ENCODE measurements around the gene SF1.
A peak's percentile ranks its signal among the peaks of the same experiment; 100 is the strongest.

SF1 gene

GRCh38 chr11:64814712-64815187 lies 36.4 kb upstream of the SF1 start:
- no peak for TF ChIP-seq CTCF (conservative IDR thresholded peaks at IDR 0.05; ENCODE audit: low read depth, low read length)
- H3K4me3 ChIP-seq (ENCODE audit: low read depth, low read length), result no peak overlapping the region
- DNase-seq (ENCODE audit: low read depth), result no peak

GRCh38 chr11:64813826-64814225 lies 35.5 kb upstream of the SF1 start:
- TF ChIP-seq CTCF (conservative IDR thresholded peaks at IDR 0.05; ENCODE audit: low read depth, low read length), result no peak
- no peak for DNase-seq (ENCODE audit: low read depth)
- H3K4me3 ChIP-seq (ENCODE audit: low read depth, low read length), result no peak overlapping the region

- H3K4me3 ChIP-seq (ENCODE audit: low read depth, low read length), result peak overlapping the region; percentile 85
- TF ChIP-seq CTCF (conservative IDR thresholded peaks at IDR 0.05; ENCODE audit: low read depth, low read length), result no peak
- DNase-seq (ENCODE audit: low read depth), result no peak
These were observed 32.5 kb upstream of the SF1 start for GRCh38 chr11:64810891-64811272.

GRCh38 chr11:64810271-64810890 lies 32.0 kb upstream of the SF1 start, which contains the start of gene MEN1:
Gene MEN1 (minus strand): TSS chr11:64810551. CDS start chr11:64810109, 442 bp downstream.
- no peak for TF ChIP-seq CTCF (conservative IDR thresholded peaks at IDR 0.05; ENCODE audit: low read depth, low read length)
- peak within 1 kb of the TSS; percentile 85 for H3K4me3 ChIP-seq (ENCODE audit: low read depth, low read length)
- DNase-seq (ENCODE audit: low read depth), result peak; percentile 97

- peak; percentile 18 for DNase-seq (ENCODE audit: low read depth)
- peak overlapping the region; percentile 85 for H3K4me3 ChIP-seq (ENCODE audit: low read depth, low read length)
- no peak for TF ChIP-seq CTCF (conservative IDR thresholded peaks at IDR 0.05; ENCODE audit: low read depth, low read length)
These were observed 31.5 kb upstream of the SF1 start for GRCh38 chr11:64809781-64810241.

- TF ChIP-seq CTCF (conservative IDR thresholded peaks at IDR 0.05; ENCODE audit: low read depth, low read length), result no peak
- DNase-seq (ENCODE audit: low read depth), result no peak
- H3K4me3 ChIP-seq (ENCODE audit: low read depth, low read length), result no peak overlapping the region
These were observed 27.1 kb upstream of the SF1 start for GRCh38 chr11:64805481-64805880.
